GM23338 (cell line): ENCODE measurements around the gene TEKT3. TPM values are rescaled to one million over a fixed set of nuclear protein-coding genes. Genes with fewer than 3 reads are reported as not detected.

Experiments
- ATAC-seq: fragments of 200-7000 bp; cut with Tn5 transposase; 3 replicates; pipeline ENCODE4 v1.9.1; 2020
- DNase-seq: peaks from one replicate; pipeline ENCODE4 v3.0.0-alpha.2; 2015; ENCODE audit warnings: low spot score
- H2AFZ ChIP-seq: fragments of 200-600 bp; sonication (generic); 2 replicates; pipeline ENCODE4 v1.8.0; 2016; ENCODE audit warnings: antibody characterized with exemption, mild to moderate bottlenecking, moderate library complexity
- H3F3A ChIP-seq: fragments of 200-600 bp; sonication (generic); replicated peaks from 2 replicates; pipeline ENCODE4 v1.8.0; 2017; ENCODE audit warnings: antibody characterized with exemption, mixed run types, low read depth
- H3K27ac ChIP-seq: fragments of 200-600 bp; sonication (generic); 2 replicates; pipeline ENCODE4 v1.6.1; 2016; ENCODE audit warnings: low read depth
- H3K27me3 ChIP-seq: fragments of 200-600 bp; sonication (generic); 2 replicates; pipeline ENCODE4 v1.8.0; 2016; ENCODE audit warnings: mild to moderate bottlenecking, mixed run types, moderate library complexity; ENCODE audit not compliant: insufficient read depth
- H3K36me3 ChIP-seq: fragments of 200-600 bp; sonication (generic); 2 replicates; pipeline ENCODE4 v1.8.0; 2016; ENCODE audit warnings: mild to moderate bottlenecking; ENCODE audit not compliant: insufficient read depth
- H3K4me1 ChIP-seq: fragments of 200-600 bp; sonication (generic); 2 replicates; pipeline ENCODE4 v1.8.0; 2016; ENCODE audit warnings: mild to moderate bottlenecking, moderate library complexity; ENCODE audit not compliant: insufficient read depth
- H3K4me2 ChIP-seq: fragments of 200-600 bp; sonication (generic); 2 replicates; pipeline ENCODE4 v1.7.1; 2017; ENCODE audit warnings: mixed run types
- H3K4me3 ChIP-seq: fragments of 200-600 bp; sonication (generic); 2 replicates; pipeline ENCODE4 v1.6.1; 2016; ENCODE audit warnings: mixed run types
- H3K79me2 ChIP-seq: fragments of 200-600 bp; sonication (generic); replicated peaks from 2 replicates; pipeline ENCODE4 v1.8.0; 2017; ENCODE audit warnings: mild to moderate bottlenecking; ENCODE audit not compliant: insufficient read depth
- H3K9me2 ChIP-seq: fragments of 200-600 bp; sonication (generic); 2 replicates; pipeline ENCODE4 v1.8.0; 2017; ENCODE audit not compliant: insufficient read depth
- H4K20me1 ChIP-seq: fragments of 200-600 bp; sonication (generic); replicated peaks from 2 replicates; pipeline ENCODE4 v1.8.0; 2017; ENCODE audit warnings: mild to moderate bottlenecking; ENCODE audit not compliant: insufficient read depth
- H3K27ac Mint-ChIP-seq: 2 replicates; pipeline ENCODE4 v1.8.0; 2020; ENCODE audit warnings: inconsistent platforms, mild to moderate bottlenecking, moderate library complexity, mixed read lengths
- H3K27me3 Mint-ChIP-seq: 3 replicates; pipeline ENCODE4 v1.8.0; 2022; ENCODE audit warnings: low read depth, mild to moderate bottlenecking, moderate library complexity, mixed read lengths, inconsistent platforms; ENCODE audit not compliant: insufficient read depth, poor library complexity
- H3K36me3 Mint-ChIP-seq: 3 replicates; pipeline ENCODE4 v1.8.0; 2021; ENCODE audit warnings: low read depth, mild to moderate bottlenecking, inconsistent platforms, moderate library complexity, mixed read lengths
- H3K4me1 Mint-ChIP-seq: 3 replicates; pipeline ENCODE4 v1.8.0; 2020; ENCODE audit warnings: mild to moderate bottlenecking, inconsistent platforms, mixed read lengths
- H3K4me3 Mint-ChIP-seq: 3 replicates; pipeline ENCODE4 v1.8.0; 2021; ENCODE audit warnings: moderate library complexity, mild to moderate bottlenecking, inconsistent platforms, mixed read lengths
- H3K9me3 Mint-ChIP-seq: 3 replicates; pipeline ENCODE4 v1.8.0; 2020; ENCODE audit warnings: moderate library complexity, mild to moderate bottlenecking, inconsistent platforms, mixed read lengths
- CREB1 ChIP-seq: fragments of 250-450 bp; sonication (Bioruptor Pico); IDR thresholded peaks from 2 replicates; pipeline ENCODE4 v1.5.0; 2020; ENCODE audit warnings: low read depth, mild to moderate bottlenecking, moderate library complexity
- EZH2 ChIP-seq: fragments of 200-600 bp; sonication (generic); IDR thresholded peaks from one replicate; pipeline ENCODE4 v1.8.0; 2017; ENCODE audit warnings: antibody characterized with exemption, mild to moderate bottlenecking, low read depth; ENCODE audit not compliant: unreplicated experiment
- EZH2phosphoT487 ChIP-seq: fragments of 200-600 bp; sonication (generic); IDR thresholded peaks from one replicate; pipeline ENCODE4 v1.8.1; 2018; ENCODE audit warnings: antibody characterized with exemption; ENCODE audit not compliant: unreplicated experiment
- JUNB ChIP-seq: IDR thresholded peaks from one replicate; pipeline ENCODE4 v1.6.1; 2016; ENCODE audit warnings: antibody characterized with exemption; ENCODE audit not compliant: unreplicated experiment
- NANOG ChIP-seq: IDR thresholded peaks from 2 replicates; pipeline ENCODE4 v1.6.1; 2016; ENCODE audit warnings: antibody characterized with exemption, borderline replicate concordance
- POLR2AphosphoS5 ChIP-seq: IDR thresholded peaks from 2 replicates; pipeline ENCODE4 v1.6.1; 2016; ENCODE audit warnings: antibody characterized with exemption, low read depth
- STAT1 ChIP-seq: IDR thresholded peaks from one replicate; pipeline ENCODE4 v1.6.1; 2016; ENCODE audit warnings: antibody characterized with exemption; ENCODE audit not compliant: unreplicated experiment
- ZNF114 ChIP-seq: fragments of 250-450 bp; sonication (Bioruptor Pico); IDR thresholded peaks from 2 replicates; pipeline ENCODE4 v1.5.0; 2020; ENCODE audit warnings: mild to moderate bottlenecking, moderate library complexity
- ZNF331 ChIP-seq: fragments of 250-450 bp; sonication (Bioruptor Pico); IDR thresholded peaks from 2 replicates; pipeline ENCODE4 v1.5.0; 2020; ENCODE audit warnings: low read depth, mild to moderate bottlenecking, moderate library complexity
- ZNF462 ChIP-seq: fragments of 250-450 bp; sonication (Bioruptor Pico); IDR thresholded peaks from 2 replicates; pipeline ENCODE4 v1.5.0; 2020; ENCODE audit warnings: mild to moderate bottlenecking, moderate library complexity
- polyA plus RNA-seq: library from polyadenylated mRNA; unstranded; fragments of >200 nt; fragmentation: Nextera tagmentation; extraction: Ambion mirVana; gene quantifications from 2 replicates; pipeline ENCODE4 v1.2.1, GENCODE V29; 2016
- total RNA-seq: library from RNA; depleted of rRNA; stranded (reverse); fragments of >200 nt; shearing (Covaris generic); gene quantifications from 2 replicates; pipeline ENCODE4 v1.2.3, GENCODE V29; 2014
- TF ChIP-seq, protein P1 (sequence below): IDR thresholded peaks from one replicate; pipeline ENCODE4 v1.6.1; 2018; ENCODE audit warnings: antibody characterized with exemption; ENCODE audit not compliant: unreplicated experiment
- TF ChIP-seq, protein P2 (sequence below), 2 experiments: fragments of 200-600 bp in 1 of 2; sonication (generic) in 1 of 2; conservative IDR thresholded peaks; 2 replicates each; pipeline versions ENCODE4 v1.5.1 to v1.6.1; 2016 to 2017; ENCODE audit warnings: antibody characterized with exemption in 2 of 2, low read depth in 2 of 2, mild to moderate bottlenecking in 2 of 2, moderate library complexity in 1 of 2
- TF ChIP-seq, protein P3 (sequence below): IDR thresholded peaks from 2 replicates; pipeline ENCODE4 v1.6.1; 2016; ENCODE audit warnings: antibody characterized with exemption

TEKT3 gene
- total and polyA plus RNA-seq, 2 experiments from 2014 or later = 1.6 to 2.0 TPM

- TF ChIP-seq, protein P1, sequence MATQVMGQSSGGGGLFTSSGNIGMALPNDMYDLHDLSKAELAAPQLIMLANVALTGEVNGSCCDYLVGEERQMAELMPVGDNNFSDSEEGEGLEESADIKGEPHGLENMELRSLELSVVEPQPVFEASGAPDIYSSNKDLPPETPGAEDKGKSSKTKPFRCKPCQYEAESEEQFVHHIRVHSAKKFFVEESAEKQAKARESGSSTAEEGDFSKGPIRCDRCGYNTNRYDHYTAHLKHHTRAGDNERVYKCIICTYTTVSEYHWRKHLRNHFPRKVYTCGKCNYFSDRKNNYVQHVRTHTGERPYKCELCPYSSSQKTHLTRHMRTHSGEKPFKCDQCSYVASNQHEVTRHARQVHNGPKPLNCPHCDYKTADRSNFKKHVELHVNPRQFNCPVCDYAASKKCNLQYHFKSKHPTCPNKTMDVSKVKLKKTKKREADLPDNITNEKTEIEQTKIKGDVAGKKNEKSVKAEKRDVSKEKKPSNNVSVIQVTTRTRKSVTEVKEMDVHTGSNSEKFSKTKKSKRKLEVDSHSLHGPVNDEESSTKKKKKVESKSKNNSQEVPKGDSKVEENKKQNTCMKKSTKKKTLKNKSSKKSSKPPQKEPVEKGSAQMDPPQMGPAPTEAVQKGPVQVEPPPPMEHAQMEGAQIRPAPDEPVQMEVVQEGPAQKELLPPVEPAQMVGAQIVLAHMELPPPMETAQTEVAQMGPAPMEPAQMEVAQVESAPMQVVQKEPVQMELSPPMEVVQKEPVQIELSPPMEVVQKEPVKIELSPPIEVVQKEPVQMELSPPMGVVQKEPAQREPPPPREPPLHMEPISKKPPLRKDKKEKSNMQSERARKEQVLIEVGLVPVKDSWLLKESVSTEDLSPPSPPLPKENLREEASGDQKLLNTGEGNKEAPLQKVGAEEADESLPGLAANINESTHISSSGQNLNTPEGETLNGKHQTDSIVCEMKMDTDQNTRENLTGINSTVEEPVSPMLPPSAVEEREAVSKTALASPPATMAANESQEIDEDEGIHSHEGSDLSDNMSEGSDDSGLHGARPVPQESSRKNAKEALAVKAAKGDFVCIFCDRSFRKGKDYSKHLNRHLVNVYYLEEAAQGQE = no peak
- TF ChIP-seq ZNF331 (CRISPR knock-in tag) (no peak), ZNF462 (CRISPR knock-in tag) (no peak), STAT1 (no peak), JUNB (no peak), POLR2AphosphoS5 (no peak), CREB1 (CRISPR knock-in tag) (no peak), EZH2 (no peak), ZNF114 (CRISPR knock-in tag) (no peak), NANOG (no peak), EZH2phosphoT487 (no peak)
- TF ChIP-seq, protein P2, sequence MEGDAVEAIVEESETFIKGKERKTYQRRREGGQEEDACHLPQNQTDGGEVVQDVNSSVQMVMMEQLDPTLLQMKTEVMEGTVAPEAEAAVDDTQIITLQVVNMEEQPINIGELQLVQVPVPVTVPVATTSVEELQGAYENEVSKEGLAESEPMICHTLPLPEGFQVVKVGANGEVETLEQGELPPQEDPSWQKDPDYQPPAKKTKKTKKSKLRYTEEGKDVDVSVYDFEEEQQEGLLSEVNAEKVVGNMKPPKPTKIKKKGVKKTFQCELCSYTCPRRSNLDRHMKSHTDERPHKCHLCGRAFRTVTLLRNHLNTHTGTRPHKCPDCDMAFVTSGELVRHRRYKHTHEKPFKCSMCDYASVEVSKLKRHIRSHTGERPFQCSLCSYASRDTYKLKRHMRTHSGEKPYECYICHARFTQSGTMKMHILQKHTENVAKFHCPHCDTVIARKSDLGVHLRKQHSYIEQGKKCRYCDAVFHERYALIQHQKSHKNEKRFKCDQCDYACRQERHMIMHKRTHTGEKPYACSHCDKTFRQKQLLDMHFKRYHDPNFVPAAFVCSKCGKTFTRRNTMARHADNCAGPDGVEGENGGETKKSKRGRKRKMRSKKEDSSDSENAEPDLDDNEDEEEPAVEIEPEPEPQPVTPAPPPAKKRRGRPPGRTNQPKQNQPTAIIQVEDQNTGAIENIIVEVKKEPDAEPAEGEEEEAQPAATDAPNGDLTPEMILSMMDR (conservative IDR thresholded peaks at IDR 0.05; ENCODE audit: low read depth in 2 of 2) = no peak
- TF ChIP-seq, protein P3, sequence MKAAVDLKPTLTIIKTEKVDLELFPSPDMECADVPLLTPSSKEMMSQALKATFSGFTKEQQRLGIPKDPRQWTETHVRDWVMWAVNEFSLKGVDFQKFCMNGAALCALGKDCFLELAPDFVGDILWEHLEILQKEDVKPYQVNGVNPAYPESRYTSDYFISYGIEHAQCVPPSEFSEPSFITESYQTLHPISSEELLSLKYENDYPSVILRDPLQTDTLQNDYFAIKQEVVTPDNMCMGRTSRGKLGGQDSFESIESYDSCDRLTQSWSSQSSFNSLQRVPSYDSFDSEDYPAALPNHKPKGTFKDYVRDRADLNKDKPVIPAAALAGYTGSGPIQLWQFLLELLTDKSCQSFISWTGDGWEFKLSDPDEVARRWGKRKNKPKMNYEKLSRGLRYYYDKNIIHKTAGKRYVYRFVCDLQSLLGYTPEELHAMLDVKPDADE = no peak
- Histone ChIP-seq H3K36me3 (no peaks in the 10 kb centered on the region), H3K27ac (no peak overlapping the region), H3K79me2 (no peaks in the 10 kb centered on the region), H3K4me3 (no peak overlapping the region), H2AFZ (no peak overlapping the region), H3K4me1 (no peaks in the 10 kb centered on the region), H3K27me3 (no peaks in the 10 kb centered on the region), H3K9me2 (peaks cover 3% of the 10 kb centered on the region; the same call in 1 of the 2 replicates), H3K4me2 (no peak overlapping the region), H4K20me1 (no peaks in the 10 kb centered on the region), H3F3A (no peaks in the 10 kb centered on the region)
- Mint-ChIP-seq H3K27me3 (peaks cover 2% of the 10 kb centered on the region), H3K9me3 (no peaks in the 10 kb centered on the region), H3K4me1 (peaks cover 2% of the 10 kb centered on the region; the same call in 2 of the 3 replicates), H3K27ac (no peak overlapping the region), H3K36me3 (no peaks in the 10 kb centered on the region), H3K4me3 (no peak overlapping the region)
- no peak for ATAC-seq
- DNase-seq = no peak
Observed at GRCh38 chr17:15311996-15312395, 29.4 kb downstream of the TEKT3 start.
